GM13977 (cell line): ENCODE measurements around the gene NOL3.
A peak's percentile ranks its signal among the peaks of the same experiment; 100 is the strongest.
"Not testable (repeated sequence)": the region's sequence is repeated elsewhere in the genome, so short reads cannot be mapped to it uniquely, and the experiment has no call there.

Experiments used
- DNase-seq: peaks from one replicate; pipeline ENCODE4 v3.0.0; 2012; ENCODE audit warnings: low spot score
- in situ Hi-C: fragments of 300-500 bp; cut with MboI; formaldehyde crosslinking; loops from one replicate; pipeline ENCODE4 v1.12.0; 2022; ENCODE audit warnings: low sequenced_read_pairs, low pct_unique_long_range_greater_than_20kb, mixed read lengths, inconsistent platforms; ENCODE audit not compliant: unreplicated experiment
- TF ChIP-seq, protein P1 (sequence below): IDR thresholded peaks from 2 replicates; pipeline ENCODE4 v1.5.1; 2012; ENCODE audit warnings: mild to moderate bottlenecking, control low read depth; ENCODE audit not compliant: insufficient read depth; ENCODE audit errors: extremely low read depth, missing control alignments

Gene NOL3

DNA sequence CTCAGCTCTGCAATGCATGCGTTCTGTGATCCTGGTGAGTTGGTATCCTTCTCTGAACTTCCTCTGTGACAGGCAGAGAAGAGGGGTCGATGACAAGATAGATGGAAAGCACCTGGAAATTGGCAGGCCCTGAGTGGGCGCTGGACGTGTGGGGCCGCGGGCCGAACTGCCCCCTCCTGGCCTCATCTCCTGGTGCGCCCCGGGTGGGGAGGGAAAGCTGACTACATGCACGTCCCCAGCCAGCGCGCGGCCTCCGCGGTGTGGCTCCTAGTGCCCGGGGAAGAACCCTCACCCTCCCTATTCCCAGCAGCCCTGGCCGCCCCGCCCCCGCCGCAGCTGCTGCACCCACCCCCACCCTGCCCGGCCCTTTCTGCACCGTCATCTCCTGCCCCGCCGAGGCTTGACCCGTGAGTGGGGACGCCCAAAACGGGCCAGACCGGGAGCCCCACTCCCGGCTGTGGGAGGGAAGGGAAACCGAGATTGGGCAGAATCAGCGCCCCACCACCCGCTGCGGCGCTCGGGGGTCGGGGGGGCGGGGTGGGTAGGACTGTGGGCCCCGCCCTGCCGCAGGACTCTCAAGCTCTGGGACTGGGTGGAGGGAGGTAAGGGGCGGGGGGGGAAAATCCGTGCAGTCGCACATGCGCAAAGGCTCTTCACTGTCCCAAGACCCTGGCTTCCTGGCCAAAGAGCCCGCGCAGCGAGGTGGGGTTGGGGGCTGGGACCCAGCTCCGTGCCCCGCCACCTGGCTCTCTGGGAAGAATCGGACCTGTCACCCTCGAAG is at the start of gene NOL3:
Gene NOL3, plus strand, starts transcription at position 371 of the 781 bp plus-strand sequence.
- peak; percentile 86 for DNase-seq
- TF ChIP-seq, protein P1, sequence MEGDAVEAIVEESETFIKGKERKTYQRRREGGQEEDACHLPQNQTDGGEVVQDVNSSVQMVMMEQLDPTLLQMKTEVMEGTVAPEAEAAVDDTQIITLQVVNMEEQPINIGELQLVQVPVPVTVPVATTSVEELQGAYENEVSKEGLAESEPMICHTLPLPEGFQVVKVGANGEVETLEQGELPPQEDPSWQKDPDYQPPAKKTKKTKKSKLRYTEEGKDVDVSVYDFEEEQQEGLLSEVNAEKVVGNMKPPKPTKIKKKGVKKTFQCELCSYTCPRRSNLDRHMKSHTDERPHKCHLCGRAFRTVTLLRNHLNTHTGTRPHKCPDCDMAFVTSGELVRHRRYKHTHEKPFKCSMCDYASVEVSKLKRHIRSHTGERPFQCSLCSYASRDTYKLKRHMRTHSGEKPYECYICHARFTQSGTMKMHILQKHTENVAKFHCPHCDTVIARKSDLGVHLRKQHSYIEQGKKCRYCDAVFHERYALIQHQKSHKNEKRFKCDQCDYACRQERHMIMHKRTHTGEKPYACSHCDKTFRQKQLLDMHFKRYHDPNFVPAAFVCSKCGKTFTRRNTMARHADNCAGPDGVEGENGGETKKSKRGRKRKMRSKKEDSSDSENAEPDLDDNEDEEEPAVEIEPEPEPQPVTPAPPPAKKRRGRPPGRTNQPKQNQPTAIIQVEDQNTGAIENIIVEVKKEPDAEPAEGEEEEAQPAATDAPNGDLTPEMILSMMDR: no peak
- in situ Hi-C loops: no loop called here

- DNase-seq, in situ Hi-C loops: not testable (repeated sequence)
Observed at GRCh38 chr16:67122799-67123198, 47.5 kb upstream of the NOL3 start.

DNA sequence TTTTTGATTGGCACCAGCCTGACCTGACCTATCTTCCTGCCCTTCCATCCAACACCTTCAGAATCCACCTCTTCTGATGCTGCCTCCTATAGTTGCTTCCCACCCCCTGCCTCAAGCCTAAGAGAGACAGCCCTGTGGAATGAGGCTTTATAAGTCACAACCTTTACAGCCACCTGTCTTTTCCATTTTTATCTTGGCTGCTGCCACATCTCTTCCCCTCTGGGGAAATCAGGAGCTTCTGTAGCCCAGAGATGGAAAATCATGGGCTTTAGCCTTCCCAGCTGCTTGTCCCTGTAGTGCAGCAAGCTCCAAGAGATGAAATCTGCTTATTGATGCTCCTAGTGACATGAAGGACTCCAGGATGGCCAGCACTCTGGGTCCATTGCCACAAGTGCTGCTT is 41.9 kb upstream of the NOL3 start:
- TF ChIP-seq, protein P1: no peak
- no peak for DNase-seq
- in situ Hi-C loops: no loop called here

DNA sequence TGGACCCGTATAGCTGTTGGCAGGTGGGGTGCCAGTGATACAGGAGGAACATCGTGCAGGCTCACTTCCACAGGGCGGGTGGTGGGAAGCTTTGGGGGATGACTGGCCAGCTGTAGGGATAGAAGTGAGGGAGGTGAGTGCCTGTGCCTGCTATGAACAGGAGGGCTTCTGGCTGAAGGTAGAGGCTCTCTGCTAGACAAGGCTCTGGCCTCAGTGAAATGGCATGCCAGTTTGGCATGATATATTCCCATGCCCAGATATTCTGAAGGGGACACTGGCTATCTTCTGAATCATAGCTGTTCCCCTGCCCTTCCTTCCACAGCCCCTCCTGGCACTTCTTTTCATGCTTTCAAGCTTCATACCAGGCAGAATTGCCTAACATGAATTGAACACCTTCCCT is 41.5 kb upstream of the NOL3 start:
- no peak for DNase-seq
- in situ Hi-C loops: no loop called here
- TF ChIP-seq, protein P1: no peak

- in situ Hi-C loops: no loop called here
- TF ChIP-seq, protein P1: no peak
- no peak for DNase-seq
Observed at GRCh38 chr16:67129422-67129821, 40.9 kb upstream of the NOL3 start.

GRCh38 chr16:67137605-67138004 is 32.7 kb upstream of the NOL3 start:
- in situ Hi-C loops: no loop called here
- TF ChIP-seq, protein P1: no peak
- no peak for DNase-seq

GRCh38 chr16:67141391-67141790 is 28.9 kb upstream of the NOL3 start:
- TF ChIP-seq, protein P1: no peak
- in situ Hi-C loops: no loop called here
- no peak for DNase-seq
